HTERT RPE-1 (cell line): ENCODE results near the gene SI.
"Not testable (repeated sequence)": the region's sequence is repeated elsewhere in the genome, so short reads cannot be mapped to it uniquely, and the experiment has no call there.

Experiments
- in situ Hi-C: fragments of 300-500 bp; cut with MboI; formaldehyde crosslinking; loops from 4 replicates; pipeline ENCODE4 v1.14.3; 2020; ENCODE audit warnings: low sequenced_read_pairs

The SI gene

GRCh38 chr3:165078293-165078692 is at the start of gene SI:
Gene SI (minus strand): TSS chr3:165078496. CDS start chr3:165076012, 2,484 bp downstream.
- in situ Hi-C loops: no loop called here

GRCh38 chr3:165125836-165126235 is 47.5 kb upstream of the SI start:
- in situ Hi-C loops: no loop called here

- in situ Hi-C loops: no loop called here
Measured at GRCh38 chr3:165111401-165111800, 33.1 kb upstream of the SI start.

GRCh38 chr3:165103616-165104015 is 25.3 kb upstream of the SI start:
- in situ Hi-C loops: no loop called here

GRCh38 chr3:165082650-165083049 is 4.4 kb upstream of the SI start:
- in situ Hi-C loops: no loop called here

- in situ Hi-C loops: no loop called here
Measured at GRCh38 chr3:165081183-165081582, 2.9 kb upstream of the SI start.

- in situ Hi-C loops: no loop called here
Measured at GRCh38 chr3:165075695-165076094, 2.6 kb downstream of the SI start.

GRCh38 chr3:165070682-165071081 is 7.6 kb downstream of the SI start:
- in situ Hi-C loops: no loop called here

- in situ Hi-C loops: no loop called here
Measured at GRCh38 chr3:165056510-165056909, 21.8 kb downstream of the SI start.

GRCh38 chr3:165040186-165040585 is 38.1 kb downstream of the SI start:
- in situ Hi-C loops: no loop called here

GRCh38 chr3:165011557-165011956 is 66.7 kb downstream of the SI start:
- in situ Hi-C loops: no loop called here

- in situ Hi-C loops: no loop called here
Measured at GRCh38 chr3:164984947-164985346, 93.3 kb downstream of the SI start.

GRCh38 chr3:164962610-164963009 is 115.7 kb downstream of the SI start:
- in situ Hi-C loops: no loop called here

- in situ Hi-C loops: no loop called here
Measured at GRCh38 chr3:164952966-164953365, 125.3 kb downstream of the SI start.

- in situ Hi-C loops: not testable (repeated sequence)
Measured at GRCh38 chr3:164951403-164951802, 126.9 kb downstream of the SI start.

GRCh38 chr3:164940745-164941144 is 137.6 kb downstream of the SI start:
- in situ Hi-C loops: no loop called here

GRCh38 chr3:164929642-164930041 is 148.7 kb downstream of the SI start:
- in situ Hi-C loops: no loop called here
